ENCODE results near the gene CHD3. TPM values are rescaled to one million over a fixed set of nuclear protein-coding genes. Genes with fewer than 3 reads are reported as not detected.
A peak's percentile ranks its signal among the peaks of the same experiment; 100 is the strongest.

The CHD3 gene
- total and polyA plus RNA-seq, 2 experiments from 2014 or later, result 2.9 to 9.7 TPM

DNA sequence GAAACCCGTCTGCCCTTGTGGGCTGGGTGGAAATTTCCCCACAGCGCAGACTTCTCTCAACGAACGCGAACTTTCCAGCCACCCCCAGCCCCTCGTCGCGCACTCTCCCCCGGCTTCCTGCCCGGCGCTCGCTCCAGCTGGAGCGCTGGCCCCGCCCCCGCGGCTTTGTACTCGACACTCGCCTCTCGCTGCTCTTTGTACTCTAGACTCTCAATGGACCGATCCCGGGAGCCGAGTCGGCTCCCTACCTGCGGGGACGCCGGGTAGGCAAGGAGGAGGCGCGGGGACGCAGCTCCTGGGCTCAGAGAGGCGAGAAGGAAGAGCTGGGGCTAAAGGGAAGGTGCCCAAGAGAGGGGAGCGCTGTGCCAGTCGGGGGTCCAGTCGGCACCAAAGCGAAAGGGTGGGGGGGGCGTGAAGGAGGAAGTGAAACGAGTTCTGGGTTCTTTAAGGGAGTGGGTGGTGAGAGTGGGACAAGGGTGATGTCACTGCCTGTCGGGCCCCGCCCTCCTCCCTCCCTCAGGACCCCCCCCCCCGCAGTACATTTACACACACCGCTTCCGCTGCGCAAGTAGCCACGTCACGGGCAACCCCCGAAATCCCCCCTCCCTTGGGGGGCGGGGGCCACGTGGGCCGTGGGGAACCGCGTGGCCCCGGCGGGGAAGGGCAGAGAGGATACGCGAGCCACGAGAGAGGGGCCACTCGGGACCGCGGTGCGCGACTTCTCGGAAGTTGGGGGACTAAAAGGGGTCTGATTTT is 44.9 kb upstream of the CHD3 start:
- peaks cover 2% of the 10 kb centered on the region; the same call in 1 of the 3 replicates for H3K36me3 Mint-ChIP-seq (ENCODE audit: low read depth)
- Histone ChIP-seq H2AFZ (peak overlapping the region; percentile 92), H3K36me3 (ENCODE audit: insufficient read depth) (peaks cover 6% of the 10 kb centered on the region; the same call in 1 of the 2 replicates), H4K20me1 (replicated peaks; ENCODE audit: insufficient read depth) (peaks cover 13% of the 10 kb centered on the region), H3K79me2 (replicated peaks; ENCODE audit: insufficient read depth) (no peaks in the 10 kb centered on the region), H3K4me2 (peak overlapping the region; percentile 99), H3K27ac (ENCODE audit: low read depth) (no peak overlapping the region), H3K4me3 (peak overlapping the region; percentile 94), H3K27me3 (ENCODE audit: insufficient read depth) (peaks cover 84% of the 10 kb centered on the region), H3K4me1 (ENCODE audit: insufficient read depth) (peaks cover 14% of the 10 kb centered on the region; the same call in 1 of the 2 replicates), H3F3A (replicated peaks; ENCODE audit: low read depth) (peaks cover 13% of the 10 kb centered on the region), H3K9me2 (ENCODE audit: insufficient read depth) (no peaks in the 10 kb centered on the region)
- peaks cover 62% of the 10 kb centered on the region for H3K27me3 Mint-ChIP-seq (ENCODE audit: insufficient read depth, low read depth, poor library complexity)
- H3K9me3 Mint-ChIP-seq, result no peaks in the 10 kb centered on the region; the same call in 2 of the 3 replicates
- H3K4me3 Mint-ChIP-seq, result peak overlapping the region; percentile 88
- DNase-seq (ENCODE audit: low spot score) (peak; percentile 95), ATAC-seq (peak; percentile 38)
- TF ChIP-seq, protein P1, sequence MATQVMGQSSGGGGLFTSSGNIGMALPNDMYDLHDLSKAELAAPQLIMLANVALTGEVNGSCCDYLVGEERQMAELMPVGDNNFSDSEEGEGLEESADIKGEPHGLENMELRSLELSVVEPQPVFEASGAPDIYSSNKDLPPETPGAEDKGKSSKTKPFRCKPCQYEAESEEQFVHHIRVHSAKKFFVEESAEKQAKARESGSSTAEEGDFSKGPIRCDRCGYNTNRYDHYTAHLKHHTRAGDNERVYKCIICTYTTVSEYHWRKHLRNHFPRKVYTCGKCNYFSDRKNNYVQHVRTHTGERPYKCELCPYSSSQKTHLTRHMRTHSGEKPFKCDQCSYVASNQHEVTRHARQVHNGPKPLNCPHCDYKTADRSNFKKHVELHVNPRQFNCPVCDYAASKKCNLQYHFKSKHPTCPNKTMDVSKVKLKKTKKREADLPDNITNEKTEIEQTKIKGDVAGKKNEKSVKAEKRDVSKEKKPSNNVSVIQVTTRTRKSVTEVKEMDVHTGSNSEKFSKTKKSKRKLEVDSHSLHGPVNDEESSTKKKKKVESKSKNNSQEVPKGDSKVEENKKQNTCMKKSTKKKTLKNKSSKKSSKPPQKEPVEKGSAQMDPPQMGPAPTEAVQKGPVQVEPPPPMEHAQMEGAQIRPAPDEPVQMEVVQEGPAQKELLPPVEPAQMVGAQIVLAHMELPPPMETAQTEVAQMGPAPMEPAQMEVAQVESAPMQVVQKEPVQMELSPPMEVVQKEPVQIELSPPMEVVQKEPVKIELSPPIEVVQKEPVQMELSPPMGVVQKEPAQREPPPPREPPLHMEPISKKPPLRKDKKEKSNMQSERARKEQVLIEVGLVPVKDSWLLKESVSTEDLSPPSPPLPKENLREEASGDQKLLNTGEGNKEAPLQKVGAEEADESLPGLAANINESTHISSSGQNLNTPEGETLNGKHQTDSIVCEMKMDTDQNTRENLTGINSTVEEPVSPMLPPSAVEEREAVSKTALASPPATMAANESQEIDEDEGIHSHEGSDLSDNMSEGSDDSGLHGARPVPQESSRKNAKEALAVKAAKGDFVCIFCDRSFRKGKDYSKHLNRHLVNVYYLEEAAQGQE (IDR thresholded peaks at IDR 0.05; ENCODE audit: unreplicated experiment), result no peak
- TF ChIP-seq EZH2 (IDR thresholded peaks at IDR 0.05; ENCODE audit: low read depth, unreplicated experiment), result peak; percentile 25
- H3K27ac Mint-ChIP-seq, result no peak overlapping the region
- peaks cover 28% of the 10 kb centered on the region for H3K4me1 Mint-ChIP-seq

DNA sequence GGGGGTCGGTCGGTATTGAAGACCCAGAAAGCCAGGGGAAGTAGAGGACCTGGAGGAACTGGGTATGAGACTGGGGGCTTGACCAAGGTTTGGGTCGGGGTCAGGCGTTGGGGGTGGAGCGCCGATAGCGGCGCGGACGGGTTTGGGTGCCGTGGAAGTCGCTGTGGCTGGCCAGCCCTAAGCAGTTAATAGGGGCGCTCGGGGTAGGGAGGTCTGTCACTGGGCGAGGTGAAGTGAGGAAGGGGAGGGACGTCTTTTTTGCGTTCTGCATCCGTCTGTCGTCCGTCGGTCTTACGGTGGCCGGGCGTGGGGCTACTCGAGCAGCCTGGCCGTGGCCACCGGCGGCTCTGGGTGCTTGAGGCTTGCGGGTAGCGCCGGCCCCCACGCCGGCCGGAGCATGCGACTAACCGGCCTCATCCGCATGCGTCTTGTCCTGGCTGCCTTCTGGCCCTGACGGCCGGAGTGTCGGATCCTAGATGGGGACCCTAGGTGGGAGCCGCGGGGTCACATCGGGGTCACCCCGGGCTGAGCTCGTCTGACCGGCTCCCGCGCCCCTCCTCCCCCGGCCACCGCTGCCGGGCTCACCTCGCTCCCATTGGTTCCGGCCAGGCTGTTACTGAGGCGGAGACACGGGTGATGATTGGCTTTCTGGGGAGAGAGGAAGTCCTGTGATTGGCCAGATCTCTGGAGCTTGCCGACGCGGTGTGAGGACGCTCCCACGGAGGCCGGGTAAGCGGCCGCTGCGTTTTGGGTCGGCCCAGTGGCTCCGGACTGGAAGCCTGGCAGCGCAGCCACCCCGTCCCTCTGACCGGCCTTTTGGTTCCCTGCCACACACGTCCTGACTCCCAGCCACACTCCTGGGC is 44.1 kb upstream of the CHD3 start:
- H2AFZ ChIP-seq, result peak overlapping the region; percentile 76
- Mint-ChIP-seq H3K36me3 (ENCODE audit: low read depth) (peaks cover 2% of the 10 kb centered on the region; the same call in 1 of the 3 replicates), H3K27me3 (ENCODE audit: insufficient read depth, low read depth, poor library complexity) (peaks cover 55% of the 10 kb centered on the region), H3K4me3 (peak overlapping the region; percentile 88), H3K4me1 (peaks cover 20% of the 10 kb centered on the region), H3K9me3 (no peaks in the 10 kb centered on the region; the same call in 2 of the 3 replicates), H3K27ac (no peak overlapping the region)
- no peak overlapping the region for H3K27ac ChIP-seq (ENCODE audit: low read depth)
- H3K36me3 ChIP-seq (ENCODE audit: insufficient read depth), result peaks cover 6% of the 10 kb centered on the region; the same call in 1 of the 2 replicates
- H3F3A ChIP-seq (replicated peaks; ENCODE audit: low read depth), result peaks cover 8% of the 10 kb centered on the region; the same call in 1 of the 2 replicates
- peak; percentile 72 for ATAC-seq
- H3K4me1 ChIP-seq (ENCODE audit: insufficient read depth), result peaks cover 11% of the 10 kb centered on the region; the same call in 1 of the 2 replicates
- peaks cover 13% of the 10 kb centered on the region for H4K20me1 ChIP-seq (replicated peaks; ENCODE audit: insufficient read depth)
- H3K9me2 ChIP-seq (ENCODE audit: insufficient read depth), result no peaks in the 10 kb centered on the region
- TF ChIP-seq CREB1 (CRISPR knock-in tag; IDR thresholded peaks at IDR 0.05; ENCODE audit: low read depth) (peak; percentile 79), NANOG (IDR thresholded peaks at IDR 0.05; ENCODE audit: borderline replicate concordance) (no peak)
- H3K79me2 ChIP-seq (replicated peaks; ENCODE audit: insufficient read depth), result no peaks in the 10 kb centered on the region
- peaks cover 83% of the 10 kb centered on the region for H3K27me3 ChIP-seq (ENCODE audit: insufficient read depth)
- peak; percentile 97 for DNase-seq (ENCODE audit: low spot score)
- H3K4me3 ChIP-seq, result peak overlapping the region; percentile 94
- peak overlapping the region; percentile 99 for H3K4me2 ChIP-seq

All from GM23338 (cell line).